HCT116 (cell line): ENCODE results near the gene BRK1. TPM values are rescaled to one million over a fixed set of nuclear protein-coding genes. Genes with fewer than 3 reads are reported as not detected.
"Not testable (repeated sequence)": the region's sequence is repeated elsewhere in the genome, so short reads cannot be mapped to it uniquely, and the experiment has no call there.

Experiments used
- ATAC-seq: fragments of 200-7000 bp; cut with Tn5 transposase; 2 replicates; pipeline ENCODE4 v1.9.1; 2020; ENCODE audit warnings: mild to moderate bottlenecking, moderate library complexity
- Bru-seq: library from RNA; stranded (reverse); fragments of 400-500 nt; gene quantifications from one replicate; lab custom pipeline; 2021; lab: Mats Ljungman, UMichigan
- BruChase-seq, 2 experiments: library from RNA; stranded (reverse); fragments of 400-500 nt; gene quantifications; one replicate each; lab custom pipeline; 2021; lab: Mats Ljungman, UMichigan
- BruUV-seq: library from RNA; stranded (reverse); fragments of 400-500 nt; replicated peaks from 2 replicates; lab custom pipeline; 2021; lab: Mats Ljungman, UMichigan
- CTCF ChIA-PET: fragments of 300-600 bp; sonication (Branson Sonifier 250); formaldehyde crosslinking; loops from one replicate; lab custom pipeline; 2021; ENCODE audit warnings: antibody characterized with exemption; lab: Charles Lee
- POLR2A ChIA-PET: fragments of 300-600, 350-600 bp; sonication (Branson Sonifier 250); formaldehyde crosslinking; loops from one replicate; lab custom pipeline; 2021; ENCODE audit warnings: antibody characterized with exemption; lab: Charles Lee
- RAD21 ChIA-PET, 2 experiments: fragments of 300-600 bp; sonication (Branson Sonifier 250); formaldehyde crosslinking; loops; one replicate each; lab custom pipeline; 2023; ENCODE audit warnings: low total read pairs in 2 of 2; ENCODE audit not compliant: uncharacterized antibody in 2 of 2, unreplicated experiment in 2 of 2, low non-redundant PET in 1 of 2; lab: Charles Lee
- DNase-seq: peaks from one replicate; pipeline ENCODE4 v3.0.0-alpha.2; 2010; ENCODE audit warnings: low read depth, low spot score
- H2AFZ ChIP-seq: fragments of 200-600 bp; shearing (Covaris generic), sonication (generic); 2 replicates; pipeline ENCODE4 v1.6.1; 2017; ENCODE audit warnings: low read depth, mixed run types, mixed read lengths, antibody characterized with exemption, low read length; ENCODE audit not compliant: poor library complexity, severe bottlenecking
- H3K27ac ChIP-seq: 2 replicates; pipeline ENCODE4 v1.5.1; 2012; ENCODE audit warnings: low read depth, low read length
- H3K27me3 ChIP-seq: fragments of 200-600 bp; sonication (generic); 2 replicates; pipeline ENCODE4 v1.6.1; 2016; ENCODE audit warnings: mixed run types, low read length, mixed read lengths; ENCODE audit not compliant: insufficient read depth
- H3K36me3 ChIP-seq, 2 experiments: fragments of 200-500 bp in 1 of 2; fragments of 200-600 bp in 1 of 2; sonication (Bioruptor generic) in 1 of 2; sonication (generic) in 1 of 2; 2 replicates each; pipeline versions ENCODE4 v1.5.1 to v1.6.1; 2014 to 2016; ENCODE audit warnings: low read length in 2 of 2, inconsistent platforms in 1 of 2, mixed read lengths in 1 of 2, mixed run types in 1 of 2; ENCODE audit not compliant: insufficient read depth in 2 of 2, control insufficient read depth in 1 of 2
- H3K4me1 ChIP-seq, 2 experiments: fragments of 200-600 bp in 1 of 2; sonication (generic) in 1 of 2; 2 replicates each; pipeline versions ENCODE4 v1.5.1 to v1.6.1; 2012 to 2017; ENCODE audit warnings: low read length in 2 of 2, inconsistent platforms in 1 of 2, mild to moderate bottlenecking in 1 of 2, mixed read lengths in 1 of 2, mixed run types in 1 of 2, moderate library complexity in 1 of 2; ENCODE audit not compliant: insufficient read depth in 2 of 2, control insufficient read depth in 1 of 2
- H3K4me2 ChIP-seq: fragments of 200-600 bp; sonication (generic); 2 replicates; pipeline ENCODE4 v1.6.1; 2017; ENCODE audit warnings: mixed run types, low read length, mixed read lengths
- H3K4me3 ChIP-seq, 2 experiments: fragments of 200-600 bp in 1 of 2; sonication (generic) in 1 of 2; replicated peaks in 1 of 2; 2 replicates each; pipeline ENCODE4 v1.5.1; 2011 to 2016; ENCODE audit warnings: low read length in 2 of 2, control low read depth in 1 of 2, low read depth in 1 of 2, mild to moderate bottlenecking in 1 of 2, mixed read lengths in 1 of 2, mixed run types in 1 of 2
- H3K79me2 ChIP-seq: fragments of 200-600 bp; sonication (generic); 2 replicates; pipeline ENCODE4 v1.6.1; 2017; ENCODE audit warnings: mild to moderate bottlenecking, mixed run types, low read length, moderate library complexity, mixed read lengths; ENCODE audit not compliant: insufficient read depth
- H3K9ac ChIP-seq: fragments of 200-600 bp; sonication (generic); 2 replicates; pipeline ENCODE4 v1.6.1; 2016; ENCODE audit warnings: low read length, mixed read lengths
- H3K9me2 ChIP-seq: fragments of 200-600 bp; sonication (generic), shearing (Covaris generic); 2 replicates; pipeline ENCODE4 v1.6.1; 2017; ENCODE audit warnings: mixed run types, mild to moderate bottlenecking, moderate library complexity; ENCODE audit not compliant: insufficient read depth
- H3K9me3 ChIP-seq, 2 experiments: fragments of 200-500 bp in 1 of 2; fragments of 200-600 bp in 1 of 2; sonication (Bioruptor generic) in 1 of 2; sonication (generic) in 1 of 2; 2 replicates each; pipeline ENCODE4 v1.6.1; 2014 to 2017; ENCODE audit warnings: low read length in 2 of 2, mixed read lengths in 2 of 2, inconsistent platforms in 1 of 2, low read depth in 1 of 2, mild to moderate bottlenecking in 1 of 2, mixed run types in 1 of 2, moderate library complexity in 1 of 2; ENCODE audit not compliant: control insufficient read depth in 1 of 2, insufficient read depth in 1 of 2
- H4K20me1 ChIP-seq: fragments of 200-600 bp; sonication (generic), shearing (Covaris generic); 2 replicates; pipeline ENCODE4 v1.6.1; 2017; ENCODE audit warnings: mixed run types, mild to moderate bottlenecking, moderate library complexity; ENCODE audit not compliant: insufficient read depth
- ATF3 ChIP-seq: IDR thresholded peaks from 2 replicates; pipeline ENCODE4 v1.6.1; 2012
- EGR1 ChIP-seq: IDR thresholded peaks from 2 replicates; pipeline ENCODE4 v1.6.1; 2012; ENCODE audit warnings: low read depth
- ELF1 ChIP-seq: IDR thresholded peaks from 2 replicates; pipeline ENCODE4 v1.6.1; 2012; ENCODE audit warnings: low read depth, borderline replicate concordance
- EZH2 ChIP-seq: fragments of 200-600 bp; sonication (generic); IDR thresholded peaks from 2 replicates; pipeline ENCODE4 v1.6.1; 2017; ENCODE audit warnings: antibody characterized with exemption, mixed run types
- MAX ChIP-seq: IDR thresholded peaks from 2 replicates; pipeline ENCODE4 v1.6.1; 2012
- POLR2A ChIP-seq: IDR thresholded peaks from 2 replicates; pipeline ENCODE4 v1.7.0; 2011; ENCODE audit warnings: borderline replicate concordance; ENCODE audit not compliant: insufficient read depth, insufficient read length; ENCODE audit errors: extremely low read depth
- POLR2AphosphoS5 ChIP-seq: IDR thresholded peaks from 2 replicates; pipeline ENCODE4 v1.6.1; 2011; ENCODE audit warnings: mild to moderate bottlenecking, low read depth, low read length, moderate library complexity
- RAD21 ChIP-seq: IDR thresholded peaks from 2 replicates; pipeline ENCODE4 v1.6.1; 2012; ENCODE audit warnings: low read depth, mild to moderate bottlenecking
- SIN3A ChIP-seq: IDR thresholded peaks from 2 replicates; pipeline ENCODE4 v1.6.1; 2012; ENCODE audit warnings: low read depth
- SP1 ChIP-seq: IDR thresholded peaks from 2 replicates; pipeline ENCODE4 v1.6.1; 2012; ENCODE audit warnings: low read depth
- SRF ChIP-seq: IDR thresholded peaks from 2 replicates; pipeline ENCODE4 v1.6.1; 2012; ENCODE audit warnings: low read depth
- TCF7L2 ChIP-seq: IDR thresholded peaks from 2 replicates; pipeline ENCODE4 v1.7.0; 2011; ENCODE audit warnings: borderline replicate concordance, inconsistent platforms; ENCODE audit not compliant: insufficient read depth, insufficient read length; ENCODE audit errors: extremely low read depth
- YY1 ChIP-seq: IDR thresholded peaks from 2 replicates; pipeline ENCODE4 v1.6.1; 2011; ENCODE audit warnings: low read length, low read depth, moderate library complexity, mild to moderate bottlenecking; ENCODE audit not compliant: insufficient replicate concordance; ENCODE audit errors: extremely low read depth
- ZBTB33 ChIP-seq: IDR thresholded peaks from 2 replicates; pipeline ENCODE4 v1.6.1; 2011; ENCODE audit warnings: mild to moderate bottlenecking, low read length, moderate library complexity; ENCODE audit not compliant: insufficient replicate concordance; ENCODE audit errors: extremely low read depth
- ZNF274 ChIP-seq: fragments of 200-500 bp; sonication (Bioruptor generic); IDR thresholded peaks from 2 replicates; pipeline ENCODE4 v1.6.1; 2014; ENCODE audit warnings: mild to moderate bottlenecking, low read depth, low read length, inconsistent platforms
- intact Hi-C: fragments of 100-400 bp; cut with micrococcal nuclease; formaldehyde crosslinking; loops from 2 replicates; pipeline ENCODE4 v1.10.0; 2022
- long read RNA-seq: library from polyadenylated mRNA; unstranded; transcript quantifications from one replicate; pipeline ENCODE4 v2.0.0, GENCODE V29; 2021; ENCODE audit not compliant: unreplicated experiment
- polyA plus RNA-seq: library from polyadenylated mRNA; unstranded; fragments of >200 nt; gene quantifications from 2 replicates; pipeline ENCODE4 v1.2.1, GENCODE V29; 2012; ENCODE audit warnings: missing spikeins
- total RNA-seq: library from RNA; stranded (reverse); gene quantifications from one replicate; pipeline ENCODE4 v1.2.1, GENCODE V29; 2021; ENCODE audit not compliant: unreplicated experiment

BRK1 gene
- total RNA-seq (93.4 TPM), Bru-seq, nascent RNA (percentile 84 among the genes with signal in this experiment), BruChase-seq, experiment 1, labeled RNA remaining after a 6-hour chase (percentile 92 among the genes with signal in this experiment), BruChase-seq, experiment 2, labeled RNA remaining after a 2-hour chase (percentile 86 among the genes with signal in this experiment)
- polyA plus RNA-seq = 111 and 143 TPM in 2 replicates
- long read RNA-seq, transcript BRK1-201 (3 exons, 1,233 nt) = major isoform, 90 of 101 reads
- long read RNA-seq, partial matches to known transcripts = 8 of 101 reads
- long read RNA-seq, other reads (novel, unspliced or antisense) = 3 of 101 reads

- Histone ChIP-seq H3K4me1 (peaks cover 8 to 17% of the 10 kb centered on the region in 2 experiments), H3K4me3 (peak within 1 kb of the TSS; percentile 76 to 91), H2AFZ (no peak within 1 kb of the TSS), H3K36me3 (peaks cover 0 to 7% of the 10 kb centered on the region in 2 experiments; a peak in 2 of 4 replicates), H3K27ac (peak within 1 kb of the TSS; percentile 43), H3K4me2 (peak within 1 kb of the TSS; percentile 87), H3K27me3 (no peaks in the 10 kb centered on the region), H3K79me2 (peaks cover 50% of the 10 kb centered on the region), H4K20me1 (peaks cover under 1% of the 10 kb centered on the region; the same call in 1 of the 2 replicates), H3K9me3 (no peaks in the 10 kb centered on the region), H3K9me2 (no peaks in the 10 kb centered on the region), H3K9ac (peak within 1 kb of the TSS; percentile 82)
- peak; percentile 98 for TF ChIP-seq EGR1
- no peak for TF ChIP-seq ATF3
- peak; percentile 44 for TF ChIP-seq TCF7L2
- peak; percentile 69 for TF ChIP-seq SP1
- no peak for TF ChIP-seq SRF
- no peak for TF ChIP-seq EZH2
- TF ChIP-seq ZBTB33 = peak; percentile 37
- no peak for TF ChIP-seq ZNF274
- peak; percentile 90 for TF ChIP-seq MAX
- no peak for TF ChIP-seq ELF1
- peak; percentile 87 for TF ChIP-seq YY1
- TF ChIP-seq POLR2A = peak; percentile 89
- TF ChIP-seq POLR2AphosphoS5 = peak; percentile 99
- TF ChIP-seq SIN3A = peak; percentile 66
- no peak for TF ChIP-seq RAD21
- DNase-seq (peak; percentile 91), ATAC-seq (peak; percentile 98)
- ChIA-PET CTCF (no interaction called here), POLR2A (no interaction called here), RAD21 (interaction anchor here in 1 of 2 experiments (0.7 kb wide), 2 partner anchors 99 to 108 kb away, joined by 3 to 4 read pairs; no protein-coding TSS in a partner anchor)
- no TSS peak for BruUV-seq
- intact Hi-C loops = loop anchor here (10.0 kb wide), 1 partner anchor 109 kb away; no protein-coding TSS in a partner anchor
These were observed at the start of gene BRK1 for GRCh38 chr3:10115326-10116137. BRK1 (plus strand) TSS chr3:10115675; CDS start chr3:10115702, 27 bp downstream.

- POLR2A ChIA-PET, H3K9me3 ChIP-seq, H3K9ac ChIP-seq, H3K4me3 ChIP-seq, DNase-seq, RAD21 ChIA-PET, BruUV-seq, CTCF ChIA-PET, intact Hi-C loops, H3K4me2 ChIP-seq, H3K4me1 ChIP-seq, H4K20me1 ChIP-seq, H3K79me2 ChIP-seq, H3K27me3 ChIP-seq, ATAC-seq, H3K27ac ChIP-seq, H3K9me2 ChIP-seq, H2AFZ ChIP-seq: not testable (repeated sequence)
- peaks cover 21 to 34% of the 10 kb centered on the region in 2 experiments for H3K36me3 ChIP-seq
These were observed 45.4 kb upstream of the BRK1 start for GRCh38 chr3:10070077-10070476.
